Measurements from ENCODE around the gene TSSK6.

DNA sequence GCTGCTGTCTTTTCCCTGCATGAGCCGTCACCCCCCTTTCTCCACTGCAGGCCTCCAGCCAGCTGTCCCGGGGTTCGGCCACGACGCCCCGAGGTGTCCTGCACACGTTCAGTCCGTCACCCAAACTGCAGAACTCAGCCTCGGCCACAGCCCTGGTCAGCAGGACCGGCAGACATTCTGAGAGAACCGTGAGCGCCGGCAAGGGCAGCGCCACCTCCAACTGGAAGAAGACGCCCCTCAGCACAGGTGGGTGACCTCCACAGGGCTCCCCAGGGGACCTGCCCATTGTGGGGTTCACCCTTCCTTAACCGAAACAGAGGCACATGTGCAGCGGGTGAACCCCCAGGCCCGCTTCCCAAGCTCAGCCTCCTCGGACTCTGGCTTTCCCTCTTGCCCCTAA is 13.1 kb downstream of the TSSK6 start:
- no peak for TF ChIP-seq CTCF (IDR thresholded peaks at IDR 0.05; ENCODE audit: poor library complexity)
- TF ChIP-seq EZH2phosphoT487 (IDR thresholded peaks at IDR 0.05; ENCODE audit: low read depth, severe bottlenecking, unreplicated experiment), result no peak
- TF ChIP-seq EZH2 (IDR thresholded peaks at IDR 0.05; ENCODE audit: borderline replicate concordance), result no peak

Data from hepatocyte (in vitro differentiated cells).